NCI-H1105 (cell line): Measurements from ENCODE around the gene PABPN1L.

ENCODE experiments used
- DNase-seq: peaks from one replicate; lab custom pipeline; 2025; lab: John Stamatoyannopoulos, UW

Gene PABPN1L

GRCh38 chr16:88870608-88871348 lies 4.3 kb upstream of the PABPN1L start:
- DNase-seq = no peak

- no peak for DNase-seq
These were observed 3.2 kb upstream of the PABPN1L start for GRCh38 chr16:88869673-88869980.

GRCh38 chr16:88868974-88869672 lies 2.7 kb upstream of the PABPN1L start:
- DNase-seq = no peak

GRCh38 chr16:88867581-88868246 lies 1.3 kb upstream of the PABPN1L start:
- DNase-seq = no peak

- DNase-seq = no peak
These were observed 718 bp downstream of the PABPN1L start for GRCh38 chr16:88865742-88866141.

GRCh38 chr16:88865310-88865709 lies 1.1 kb downstream of the PABPN1L start:
- DNase-seq = no peak

- no peak for DNase-seq
These were observed 1.9 kb downstream of the PABPN1L start for GRCh38 chr16:88864521-88864920.

GRCh38 chr16:88864099-88864498 lies 2.4 kb downstream of the PABPN1L start:
- DNase-seq = no peak

- DNase-seq = no peak
These were observed 3.0 kb downstream of the PABPN1L start for GRCh38 chr16:88863426-88863825.

GRCh38 chr16:88862968-88863367 lies 3.5 kb downstream of the PABPN1L start:
- no peak for DNase-seq

- DNase-seq = no peak
These were observed 5.1 kb downstream of the PABPN1L start for GRCh38 chr16:88861359-88861758.

GRCh38 chr16:88859381-88860091 lies 6.9 kb downstream of the PABPN1L start:
- DNase-seq = no peak

- no peak for DNase-seq
These were observed 8.6 kb downstream of the PABPN1L start for GRCh38 chr16:88857728-88858339.

GRCh38 chr16:88856828-88857727 lies 9.4 kb downstream of the PABPN1L start, which contains the start of the genes GALNS and TRAPPC2L:
Gene GALNS, minus strand, starts transcription at chr16:88856947. Its CDS starts 70 bp downstream, at chr16:88856877.
Gene TRAPPC2L, plus strand, starts transcription at chr16:88857127. Its CDS starts 24 bp downstream, at chr16:88857151.
- peak; percentile 86 for DNase-seq

GRCh38 chr16:88856122-88856827 lies 10.2 kb downstream of the PABPN1L start:
- no peak for DNase-seq

GRCh38 chr16:88855736-88856121 lies 10.7 kb downstream of the PABPN1L start:
- no peak for DNase-seq

- no peak for DNase-seq
These were observed 11.3 kb downstream of the PABPN1L start for GRCh38 chr16:88855176-88855575.

- DNase-seq = no peak
These were observed 12.0 kb downstream of the PABPN1L start for GRCh38 chr16:88854306-88855111.

- no peak for DNase-seq
These were observed 13.0 kb downstream of the PABPN1L start for GRCh38 chr16:88853325-88853941.
